ENCODE data around the gene NEURL1.
"Not testable (repeated sequence)": the region's sequence is repeated elsewhere in the genome, so short reads cannot be mapped to it uniquely, and the experiment has no call there.

DNA sequence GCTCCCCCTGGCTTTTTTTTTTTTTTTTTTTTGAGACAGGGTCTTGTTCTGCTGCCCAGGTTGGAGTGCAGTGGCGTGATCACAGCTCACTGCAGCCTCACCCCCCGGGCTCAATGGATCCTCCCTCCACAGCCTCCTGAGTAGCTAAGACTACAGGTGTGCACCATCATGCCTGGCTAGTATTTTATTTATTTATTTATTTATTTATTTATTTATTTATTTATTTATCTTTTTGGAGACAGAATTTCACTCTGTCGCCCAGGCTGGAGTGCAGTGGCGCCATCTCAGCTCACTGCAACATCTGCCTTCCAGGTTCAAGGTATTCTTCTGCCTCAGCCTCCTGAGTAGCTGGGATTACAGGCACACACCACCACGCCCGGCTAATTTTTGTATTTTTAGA, 10.3 kb downstream of the NEURL1 start:
- TF ChIP-seq, protein P1, sequence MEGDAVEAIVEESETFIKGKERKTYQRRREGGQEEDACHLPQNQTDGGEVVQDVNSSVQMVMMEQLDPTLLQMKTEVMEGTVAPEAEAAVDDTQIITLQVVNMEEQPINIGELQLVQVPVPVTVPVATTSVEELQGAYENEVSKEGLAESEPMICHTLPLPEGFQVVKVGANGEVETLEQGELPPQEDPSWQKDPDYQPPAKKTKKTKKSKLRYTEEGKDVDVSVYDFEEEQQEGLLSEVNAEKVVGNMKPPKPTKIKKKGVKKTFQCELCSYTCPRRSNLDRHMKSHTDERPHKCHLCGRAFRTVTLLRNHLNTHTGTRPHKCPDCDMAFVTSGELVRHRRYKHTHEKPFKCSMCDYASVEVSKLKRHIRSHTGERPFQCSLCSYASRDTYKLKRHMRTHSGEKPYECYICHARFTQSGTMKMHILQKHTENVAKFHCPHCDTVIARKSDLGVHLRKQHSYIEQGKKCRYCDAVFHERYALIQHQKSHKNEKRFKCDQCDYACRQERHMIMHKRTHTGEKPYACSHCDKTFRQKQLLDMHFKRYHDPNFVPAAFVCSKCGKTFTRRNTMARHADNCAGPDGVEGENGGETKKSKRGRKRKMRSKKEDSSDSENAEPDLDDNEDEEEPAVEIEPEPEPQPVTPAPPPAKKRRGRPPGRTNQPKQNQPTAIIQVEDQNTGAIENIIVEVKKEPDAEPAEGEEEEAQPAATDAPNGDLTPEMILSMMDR (IDR thresholded peaks at IDR 0.05), result not testable (repeated sequence)
- not testable (repeated sequence) for TF ChIP-seq SIN3A (IDR thresholded peaks at IDR 0.05; ENCODE audit: borderline replicate concordance, insufficient read depth, low read depth, low read length); TCF7L2 (IDR thresholded peaks at IDR 0.05; ENCODE audit: low read depth, low read length)
